Measurements from ENCODE around the gene RSPH6A. TPM values are rescaled to one million over a fixed set of nuclear protein-coding genes. Genes with fewer than 3 reads are reported as not detected.

RSPH6A gene
- total RNA-seq, 2 experiments from 2014 or later, result 0.12 to 0.19 TPM

DNA sequence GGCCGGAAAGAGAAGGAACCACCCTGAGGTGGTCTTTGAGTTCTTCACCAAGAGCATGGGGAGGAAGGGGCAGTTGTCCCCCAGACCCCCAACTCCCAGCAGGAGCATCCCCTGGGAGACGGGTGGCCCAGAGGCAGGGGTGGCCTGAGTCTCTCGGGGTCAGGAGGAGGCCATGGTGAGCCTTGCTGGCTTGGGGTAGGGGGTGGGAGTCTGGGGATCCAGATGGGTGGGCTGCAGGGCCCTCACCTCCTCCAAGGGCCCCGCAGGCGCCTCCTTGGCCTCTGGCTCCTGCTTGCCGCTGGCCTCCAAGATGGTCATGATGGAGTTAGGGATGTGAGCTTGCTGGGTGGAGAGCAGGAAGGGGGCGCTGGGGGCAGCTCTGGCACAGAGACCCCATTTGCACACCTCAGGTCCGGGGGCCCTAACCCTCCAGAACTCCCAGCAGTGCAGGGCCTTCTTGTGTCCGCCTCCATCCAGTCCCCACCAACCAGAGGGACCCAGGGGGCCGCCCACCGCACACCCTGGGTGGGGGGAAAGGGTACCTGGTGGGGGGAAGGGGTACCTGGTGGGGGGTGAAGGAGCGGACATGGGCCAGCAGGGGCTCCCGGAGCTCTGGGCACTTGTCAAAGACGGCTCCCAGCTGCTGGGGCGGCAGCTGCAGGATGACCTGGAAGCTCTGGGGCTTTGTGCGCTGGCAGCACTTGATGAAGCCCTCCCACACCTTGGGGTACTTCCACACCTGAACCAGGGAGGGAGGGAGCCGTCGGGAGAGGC lies 1.3 kb upstream of the RSPH6A start:
- Mint-ChIP-seq H3K27ac (no peak overlapping the region), H3K4me1 (ENCODE audit: low read depth) (no peaks in the 10 kb centered on the region), H3K27me3 (no peaks in the 10 kb centered on the region), H3K36me3 (peaks cover 5% of the 10 kb centered on the region), H3K4me3 (no peak overlapping the region), H3K9me3 (no peaks in the 10 kb centered on the region)
- intact Hi-C loops (cut with micrococcal nuclease), result loop anchor here (1.0 to 5.0 kb wide), 2 partner anchors 46 to 67 kb away; partner anchors contain the start of genes FOXA3 and SYMPK
- no peak for DNase-seq
- POLR2A ChIA-PET, result interaction anchor here (0.6 to 0.8 kb wide), 2 partner anchors 11 to 186 kb away, joined by 3 to 5 read pairs; no protein-coding TSS in a partner anchor
- CTCF ChIA-PET, result interaction anchor here (0.5 to 3.7 kb wide), 44 partner anchors 8 to 377 kb away, joined by 3 to 42 read pairs (median 4); partner anchors contain the start of genes CCDC61, DMPK, DMWD and FOXA3

DNA sequence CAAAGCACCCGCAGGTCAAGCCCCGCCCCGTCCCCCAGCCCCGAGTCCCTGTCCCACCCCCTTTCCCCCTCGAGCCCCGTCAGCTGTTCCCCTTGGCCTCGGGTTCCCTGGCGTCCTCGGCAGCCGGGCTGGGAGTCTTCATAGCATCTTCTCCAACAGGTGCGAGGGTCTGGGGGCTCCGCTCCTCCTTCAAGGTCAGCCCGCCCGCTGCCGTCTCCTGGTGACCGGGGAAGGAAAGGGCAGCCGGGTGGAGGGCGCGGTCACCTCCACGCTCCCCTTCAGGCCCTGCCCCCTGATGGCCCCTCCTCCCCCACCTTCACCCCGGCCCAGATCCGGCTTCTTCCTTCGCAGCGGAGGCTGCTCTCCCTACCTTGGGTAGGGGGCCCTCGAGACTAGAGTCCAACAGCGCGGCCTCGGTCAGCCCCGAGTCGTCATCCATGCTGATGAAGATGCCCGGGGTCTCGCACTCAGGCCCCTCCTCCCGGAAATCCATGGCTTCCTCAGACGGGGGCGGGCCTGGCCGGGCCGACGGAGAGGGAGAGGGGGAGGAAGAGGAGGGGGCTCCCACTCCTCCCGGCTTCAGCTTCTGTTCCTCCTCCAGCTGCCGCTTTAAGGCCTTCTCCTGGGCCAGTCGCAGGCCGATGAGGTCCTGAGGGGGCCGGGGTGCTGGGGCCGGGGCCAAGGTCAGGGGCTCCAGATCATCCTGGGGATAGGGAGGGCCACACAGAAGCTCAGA lies 541 bp upstream of the RSPH6A start:
- intact Hi-C loops (cut with micrococcal nuclease), result loop anchor here (5.0 kb wide), 1 partner anchor 47 kb away; the partner anchor contains the start of genes FOXA3 and SYMPK
- peaks cover 5% of the 10 kb centered on the region for H3K36me3 Mint-ChIP-seq
- no peaks in the 10 kb centered on the region for H3K27me3 Mint-ChIP-seq
- CTCF ChIA-PET, result interaction anchor here (1.2 to 3.7 kb wide), 8 partner anchors 7 to 84 kb away, joined by 4 to 42 read pairs (median 14); partner anchors contain the start of genes IRF2BP1 and SIX5
- POLR2A ChIA-PET, result no interaction called here
- no peaks in the 10 kb centered on the region for H3K9me3 Mint-ChIP-seq
- DNase-seq, result no peak
- no peak overlapping the region for H3K27ac Mint-ChIP-seq
- H3K4me1 Mint-ChIP-seq (ENCODE audit: low read depth), result no peaks in the 10 kb centered on the region
- no peak overlapping the region for H3K4me3 Mint-ChIP-seq

- no peaks in the 10 kb centered on the region for H3K9me3 Mint-ChIP-seq
- peaks cover 4% of the 10 kb centered on the region for H3K36me3 Mint-ChIP-seq
- no peak overlapping the region for H3K4me3 Mint-ChIP-seq
- H3K27ac Mint-ChIP-seq, result no peak overlapping the region
- intact Hi-C loops (cut with micrococcal nuclease), result no loop called here
- no peaks in the 10 kb centered on the region for H3K27me3 Mint-ChIP-seq
- no peak for DNase-seq
- H3K4me1 Mint-ChIP-seq (ENCODE audit: low read depth), result peaks cover 6% of the 10 kb centered on the region
- POLR2A ChIA-PET, result interaction anchor here (0.6 to 0.8 kb wide), 3 partner anchors 9 to 34 kb away, joined by 3 to 5 read pairs (median 5); no protein-coding TSS in a partner anchor
- CTCF ChIA-PET, result interaction anchor here (0.7 to 1.2 kb wide), 3 partner anchors 15 to 92 kb away, joined by 3 to 4 read pairs (median 4); partner anchors contain the start of gene SIX5
Measured at GRCh38 chr19:45814166-45814780, 835 bp downstream of the RSPH6A start.

DNA sequence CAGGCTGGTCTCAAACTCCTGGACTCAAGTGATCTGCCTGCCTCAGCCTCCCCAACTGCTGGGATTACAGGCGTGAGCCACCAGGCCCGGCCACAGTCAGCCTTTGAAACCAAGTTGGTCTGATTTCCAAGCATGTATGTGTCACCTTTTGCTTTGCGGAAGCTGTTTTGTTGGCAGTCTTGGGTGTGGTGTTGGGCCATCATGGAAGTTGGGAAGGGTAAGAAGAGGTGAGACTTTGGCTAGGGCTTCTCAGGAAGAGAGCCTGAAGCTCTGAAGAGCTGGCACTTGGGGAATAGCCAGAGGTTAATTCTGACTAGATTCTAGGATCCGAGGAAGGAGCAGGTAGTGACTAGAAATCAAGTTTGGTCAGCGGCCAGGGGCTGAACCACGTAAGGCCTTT lies 2.8 kb downstream of the RSPH6A start:
- CTCF ChIA-PET, result interaction anchor here (0.6 to 1.6 kb wide), 3 partner anchors 12 to 42 kb away, joined by 3 to 4 read pairs (median 4); no protein-coding TSS in a partner anchor
- no peaks in the 10 kb centered on the region for H3K27me3 Mint-ChIP-seq
- H3K4me1 Mint-ChIP-seq (ENCODE audit: low read depth), result peaks cover 6% of the 10 kb centered on the region
- POLR2A ChIA-PET, result no interaction called here
- no peaks in the 10 kb centered on the region for H3K9me3 Mint-ChIP-seq
- intact Hi-C loops (cut with micrococcal nuclease), result no loop called here
- peaks cover 4% of the 10 kb centered on the region for H3K36me3 Mint-ChIP-seq
- no peak for DNase-seq
- no peak overlapping the region for H3K27ac Mint-ChIP-seq
- no peak overlapping the region for H3K4me3 Mint-ChIP-seq

- POLR2A ChIA-PET, result no interaction called here
- intact Hi-C loops (cut with micrococcal nuclease), result no loop called here
- Mint-ChIP-seq H3K9me3 (no peaks in the 10 kb centered on the region), H3K4me3 (no peak overlapping the region), H3K4me1 (ENCODE audit: low read depth) (peaks cover 6% of the 10 kb centered on the region), H3K36me3 (peaks cover 2% of the 10 kb centered on the region), H3K27ac (no peak overlapping the region), H3K27me3 (no peaks in the 10 kb centered on the region)
- DNase-seq, result no peak
- CTCF ChIA-PET, result no interaction called here
Measured at GRCh38 chr19:45809643-45810159, 5.4 kb downstream of the RSPH6A start.

GRCh38 chr19:45805719-45806118 lies 9.4 kb downstream of the RSPH6A start:
- intact Hi-C loops (cut with micrococcal nuclease), result no loop called here
- ChIA-PET CTCF (interaction anchor here (0.6 to 1.0 kb wide), 2 partner anchors 11 to 763 kb away, joined by 3 read pairs; no protein-coding TSS in a partner anchor), POLR2A (interaction anchor here (0.6 kb wide), 2 partner anchors 9 to 166 kb away, joined by 3 read pairs; no protein-coding TSS in a partner anchor)
- peaks cover 6% of the 10 kb centered on the region for H3K4me1 Mint-ChIP-seq (ENCODE audit: low read depth)
- H3K27ac Mint-ChIP-seq, result no peak overlapping the region
- no peak for DNase-seq
- H3K36me3 Mint-ChIP-seq, result no peaks in the 10 kb centered on the region
- no peaks in the 10 kb centered on the region for H3K9me3 Mint-ChIP-seq
- H3K27me3 Mint-ChIP-seq, result peaks cover 7% of the 10 kb centered on the region
- H3K4me3 Mint-ChIP-seq, result no peak overlapping the region

GRCh38 chr19:45804959-45805230 lies 10.2 kb downstream of the RSPH6A start:
- H3K27me3 Mint-ChIP-seq, result peaks cover 10% of the 10 kb centered on the region
- ChIA-PET POLR2A (interaction anchor here (0.6 kb wide), 2 partner anchors 9 to 738 kb away, joined by 3 to 4 read pairs; no protein-coding TSS in a partner anchor), CTCF (interaction anchor here (0.6 to 0.8 kb wide), 2 partner anchors 12 to 13 kb away, joined by 3 to 4 read pairs; no protein-coding TSS in a partner anchor)
- no peaks in the 10 kb centered on the region for H3K36me3 Mint-ChIP-seq
- no peak overlapping the region for H3K4me3 Mint-ChIP-seq
- H3K9me3 Mint-ChIP-seq, result no peaks in the 10 kb centered on the region
- no peak overlapping the region for H3K27ac Mint-ChIP-seq
- peaks cover 6% of the 10 kb centered on the region for H3K4me1 Mint-ChIP-seq (ENCODE audit: low read depth)
- DNase-seq, result no peak
- intact Hi-C loops (cut with micrococcal nuclease), result no loop called here

DNA sequence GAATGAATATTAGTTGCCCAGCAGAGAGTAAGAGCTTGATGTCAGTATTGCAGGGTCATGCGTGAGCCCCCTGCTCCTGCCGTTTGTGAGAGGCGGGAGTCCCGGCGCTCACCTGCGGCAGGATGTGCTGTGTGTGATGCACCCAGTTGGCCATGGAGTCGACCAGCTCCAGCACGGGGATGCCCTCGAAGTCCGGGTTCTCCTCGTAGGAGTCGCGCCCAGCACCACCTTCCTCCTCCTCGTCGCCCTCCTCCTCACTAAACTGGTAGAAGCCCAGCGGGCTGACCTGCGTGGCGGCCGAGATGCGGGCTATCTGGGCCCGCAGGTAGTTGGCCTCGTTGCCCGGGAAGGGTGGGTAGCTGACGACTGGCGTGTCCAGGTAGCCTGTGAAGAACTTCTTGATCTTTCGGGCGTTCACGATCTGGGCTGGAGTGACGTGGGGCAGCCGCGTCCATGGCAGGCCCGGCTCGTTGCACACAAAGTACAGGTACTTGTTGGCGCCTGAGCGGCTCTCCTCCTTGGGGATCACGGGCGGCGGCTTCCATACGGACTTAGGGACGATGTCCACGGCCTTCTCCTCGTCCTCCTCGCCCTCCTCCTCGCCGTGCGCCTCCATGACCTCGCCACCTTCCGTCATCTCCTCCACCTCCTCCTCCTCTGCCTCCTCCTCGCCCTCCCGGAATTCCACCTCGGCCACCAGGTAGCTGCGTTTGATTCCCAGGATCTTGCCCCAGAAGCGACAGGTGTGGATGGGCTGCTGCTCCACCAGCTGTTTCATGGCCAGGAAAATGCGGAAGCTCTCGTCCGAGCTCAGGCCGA lies 10.8 kb downstream of the RSPH6A start:
- CTCF ChIA-PET, result interaction anchor here (0.6 to 3.0 kb wide), 3 partner anchors 12 to 13 kb away, joined by 3 to 9 read pairs (median 4); no protein-coding TSS in a partner anchor
- no peaks in the 10 kb centered on the region for H3K9me3 Mint-ChIP-seq
- POLR2A ChIA-PET, result no interaction called here
- intact Hi-C loops (cut with micrococcal nuclease), result no loop called here
- no peak overlapping the region for H3K4me3 Mint-ChIP-seq
- H3K27ac Mint-ChIP-seq, result no peak overlapping the region
- DNase-seq, result no peak
- H3K36me3 Mint-ChIP-seq, result no peaks in the 10 kb centered on the region
- peaks cover under 1% of the 10 kb centered on the region for H3K4me1 Mint-ChIP-seq (ENCODE audit: low read depth)
- peaks cover 13% of the 10 kb centered on the region for H3K27me3 Mint-ChIP-seq

- intact Hi-C loops (cut with micrococcal nuclease), result no loop called here
- no peak overlapping the region for H3K4me3 Mint-ChIP-seq
- ChIA-PET POLR2A (no interaction called here), CTCF (interaction anchor here (3.0 to 5.8 kb wide), 2 partner anchors 15 to 33 kb away, joined by 9 to 121 read pairs; partner anchors contain the start of gene SIX5)
- no peak overlapping the region for H3K27ac Mint-ChIP-seq
- H3K4me1 Mint-ChIP-seq (ENCODE audit: low read depth), result peaks cover 6% of the 10 kb centered on the region
- no peaks in the 10 kb centered on the region for H3K36me3 Mint-ChIP-seq
- no peak for DNase-seq
- H3K27me3 Mint-ChIP-seq, result peaks cover 24% of the 10 kb centered on the region
- H3K9me3 Mint-ChIP-seq, result no peaks in the 10 kb centered on the region
Measured at GRCh38 chr19:45801603-45802175, 13.4 kb downstream of the RSPH6A start.

DNA sequence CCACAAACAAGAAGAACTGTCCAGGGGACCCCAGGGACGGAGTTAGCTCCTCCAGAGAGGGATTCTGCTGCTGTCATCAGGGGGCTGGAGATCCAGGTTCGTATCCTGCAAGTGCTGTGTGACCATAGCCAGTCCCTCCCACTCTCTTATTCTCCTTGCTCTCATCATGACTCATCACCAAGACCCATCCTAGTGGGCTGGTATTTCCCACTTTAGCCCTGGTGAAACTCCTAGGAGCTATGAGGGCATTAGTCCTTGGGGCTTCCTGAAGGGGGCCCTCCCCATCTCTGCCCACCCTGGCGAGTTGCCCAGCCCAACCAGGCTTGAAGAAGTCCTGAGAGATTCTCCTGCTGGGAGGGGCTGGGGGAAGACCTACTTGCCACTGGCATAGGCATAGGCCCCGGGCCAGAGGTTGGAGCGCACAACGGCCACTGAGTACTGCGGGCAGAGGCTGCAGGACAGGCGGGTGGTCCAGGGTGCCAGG lies 15.0 kb downstream of the RSPH6A start:
- Mint-ChIP-seq H3K27me3 (peaks cover 28% of the 10 kb centered on the region), H3K27ac (no peak overlapping the region), H3K4me3 (no peak overlapping the region), H3K4me1 (ENCODE audit: low read depth) (peaks cover 6% of the 10 kb centered on the region), H3K9me3 (no peaks in the 10 kb centered on the region), H3K36me3 (no peaks in the 10 kb centered on the region)
- ChIA-PET POLR2A (interaction anchor here (1.7 kb wide), 1 partner anchor 30 kb away, joined by 10 read pairs; the partner anchor contains the start of gene SIX5), CTCF (interaction anchor here (1.0 to 5.8 kb wide), 10 partner anchors 10 to 108 kb away, joined by 3 to 121 read pairs (median 10); partner anchors contain the start of genes DMPK, QPCTL, SIX5 and SNRPD2)
- no peak for DNase-seq
- intact Hi-C loops (cut with micrococcal nuclease), result no loop called here
